Left renal pelvis (tissue), 4 donors: ENCODE results near the gene WNT3. TPM values are rescaled to one million over a fixed set of nuclear protein-coding genes. Genes with fewer than 3 reads are reported as not detected.
"Not testable (repeated sequence)": the region's sequence is repeated elsewhere in the genome, so short reads cannot be mapped to it uniquely, and the experiment has no call there.

Experiments used
- DNase-seq, 4 donors: peaks; one replicate each; pipeline ENCODE4 v3.0.0-alpha.2; 2013; ENCODE audit warnings: low read depth in 4 of 4, low spot score in 3 of 4
- polyA plus RNA-seq, 4 donors: library from polyadenylated mRNA; unstranded; fragments of 120-200 nt; gene quantifications; one replicate each; pipeline ENCODE4 v1.2.1, GENCODE V29; 2013; ENCODE audit not compliant: insufficient read length in 4 of 4

WNT3 gene
- polyA plus RNA-seq = 1 to 10 TPM; 1.7 to 2.4 (median 2.0) TPM

- no peak for DNase-seq
Measured at GRCh38 chr17:46818316-46818928, at the start of gene WNT3. Gene WNT3 (minus strand): TSS chr17:46818692. CDS start chr17:46818597, 95 bp downstream.

- no peak for DNase-seq
Measured at GRCh38 chr17:46866747-46867146, 48.3 kb upstream of the WNT3 start.

GRCh38 chr17:46866325-46866724 is 47.8 kb upstream of the WNT3 start:
- no peak for DNase-seq

- no peak for DNase-seq
Measured at GRCh38 chr17:46865100-46865499, 46.6 kb upstream of the WNT3 start.

- DNase-seq = no peak
Measured at GRCh38 chr17:46863383-46864121, 45.1 kb upstream of the WNT3 start.

- DNase-seq = no peak
Measured at GRCh38 chr17:46862949-46863348, 44.5 kb upstream of the WNT3 start.

GRCh38 chr17:46859996-46860395 is 41.5 kb upstream of the WNT3 start:
- DNase-seq = no peak

GRCh38 chr17:46857600-46857999 is 39.1 kb upstream of the WNT3 start:
- DNase-seq = no peak

- no peak for DNase-seq
Measured at GRCh38 chr17:46854948-46855347, 36.5 kb upstream of the WNT3 start.

GRCh38 chr17:46854515-46854914 is 36.0 kb upstream of the WNT3 start:
- no peak for DNase-seq

- no peak for DNase-seq
Measured at GRCh38 chr17:46853896-46854444, 35.5 kb upstream of the WNT3 start.

- DNase-seq = peak in 2 of 4 donors; percentile 38 to 47
Measured at GRCh38 chr17:46851029-46851741, 32.7 kb upstream of the WNT3 start, which contains the start of gene WNT9B. Gene WNT9B (plus strand): TSS chr17:46851583. CDS start chr17:46851639, 56 bp downstream.

- no peak for DNase-seq
Measured at GRCh38 chr17:46850688-46851028, 32.2 kb upstream of the WNT3 start.

- no peak for DNase-seq
Measured at GRCh38 chr17:46848534-46848933, 30.0 kb upstream of the WNT3 start.

- no peak for DNase-seq
Measured at GRCh38 chr17:46847204-46848191, 29.0 kb upstream of the WNT3 start.

GRCh38 chr17:46842835-46843234 is 24.3 kb upstream of the WNT3 start:
- DNase-seq = no peak

GRCh38 chr17:46841561-46842379 is 23.3 kb upstream of the WNT3 start:
- no peak for DNase-seq

- DNase-seq = not testable (repeated sequence)
Measured at GRCh38 chr17:46840596-46840995, 22.1 kb upstream of the WNT3 start.

- DNase-seq = no peak
Measured at GRCh38 chr17:46839211-46839610, 20.7 kb upstream of the WNT3 start.
